ENCODE measurements around the gene PHLDB1. TPM values are rescaled to one million over a fixed set of nuclear protein-coding genes. Genes with fewer than 3 reads are reported as not detected.

PHLDB1 gene
- total RNA-seq, 3 donors from 2014 or later: 104 to 150 (median 109) TPM

- no peak overlapping the region for H3K27ac ChIP-seq
- no peak overlapping the region for H3K4me3 ChIP-seq
- intact Hi-C loops (cut with DNase I; ENCODE audit: low total_unique reads): no loop called here
- H3K36me3 ChIP-seq: no peaks in the 10 kb centered on the region
- H3K4me1 ChIP-seq: peaks cover 4 to 7% of the 10 kb centered on the region in 2 donors
- TF ChIP-seq CTCF (IDR thresholded peaks at IDR 0.05): no peak
- no peak for TF ChIP-seq POLR2A (IDR thresholded peaks at IDR 0.05)
- no peak for TF ChIP-seq POLR2AphosphoS5 (IDR thresholded peaks at IDR 0.05)
- H3K9me3 ChIP-seq: no peaks in the 10 kb centered on the region
- DNase-seq (ENCODE audit: low spot score in 2 of 2): no peak
- H3K27me3 ChIP-seq: no peaks in the 10 kb centered on the region
Measured at GRCh38 chr11:118656563-118657165, 49.2 kb downstream of the PHLDB1 start.

GRCh38 chr11:118657238-118657637 lies 49.8 kb downstream of the PHLDB1 start:
- Histone ChIP-seq H3K27ac (no peak overlapping the region), H3K4me1 (peaks cover 4 to 7% of the 10 kb centered on the region in 2 donors), H3K9me3 (no peaks in the 10 kb centered on the region), H3K27me3 (no peaks in the 10 kb centered on the region), H3K36me3 (no peaks in the 10 kb centered on the region), H3K4me3 (no peak overlapping the region)
- TF ChIP-seq POLR2AphosphoS5 (IDR thresholded peaks at IDR 0.05): no peak
- no peak for TF ChIP-seq CTCF (IDR thresholded peaks at IDR 0.05)
- TF ChIP-seq POLR2A (IDR thresholded peaks at IDR 0.05): no peak
- intact Hi-C loops (cut with DNase I; ENCODE audit: low total_unique reads): no loop called here
- DNase-seq (ENCODE audit: low spot score in 2 of 2): no peak

GRCh38 chr11:118657709-118658428 lies 50.5 kb downstream of the PHLDB1 start:
- no peak for TF ChIP-seq CTCF (IDR thresholded peaks at IDR 0.05)
- no peak for TF ChIP-seq POLR2A (IDR thresholded peaks at IDR 0.05)
- TF ChIP-seq POLR2AphosphoS5 (IDR thresholded peaks at IDR 0.05): no peak
- intact Hi-C loops (cut with DNase I; ENCODE audit: low total_unique reads): no loop called here
- peak overlapping the region in 1 of 2 donors; percentile 79 for H3K27ac ChIP-seq
- no peak overlapping the region for H3K4me3 ChIP-seq
- no peaks in the 10 kb centered on the region for H3K9me3 ChIP-seq
- no peak for DNase-seq (ENCODE audit: low spot score in 2 of 2)
- no peaks in the 10 kb centered on the region for H3K27me3 ChIP-seq
- no peaks in the 10 kb centered on the region for H3K36me3 ChIP-seq
- H3K4me1 ChIP-seq: peaks cover 4 to 7% of the 10 kb centered on the region in 2 donors

- Histone ChIP-seq H3K4me1 (peaks cover 4 to 7% of the 10 kb centered on the region in 2 donors), H3K4me3 (no peak overlapping the region), H3K36me3 (no peaks in the 10 kb centered on the region), H3K9me3 (no peaks in the 10 kb centered on the region), H3K27me3 (no peaks in the 10 kb centered on the region), H3K27ac (peak overlapping the region; percentile 11 to 79)
- no peak for TF ChIP-seq CTCF (IDR thresholded peaks at IDR 0.05)
- no peak for TF ChIP-seq POLR2A (IDR thresholded peaks at IDR 0.05)
- TF ChIP-seq POLR2AphosphoS5 (IDR thresholded peaks at IDR 0.05): no peak
- DNase-seq (ENCODE audit: low spot score in 2 of 2): no peak
- intact Hi-C loops (cut with DNase I; ENCODE audit: low total_unique reads): no loop called here
Measured at GRCh38 chr11:118658429-118659313, 51.3 kb downstream of the PHLDB1 start.

Data from breast epithelium (tissue), 4 donors.